Measurements from ENCODE around the gene GSC2.

DNA sequence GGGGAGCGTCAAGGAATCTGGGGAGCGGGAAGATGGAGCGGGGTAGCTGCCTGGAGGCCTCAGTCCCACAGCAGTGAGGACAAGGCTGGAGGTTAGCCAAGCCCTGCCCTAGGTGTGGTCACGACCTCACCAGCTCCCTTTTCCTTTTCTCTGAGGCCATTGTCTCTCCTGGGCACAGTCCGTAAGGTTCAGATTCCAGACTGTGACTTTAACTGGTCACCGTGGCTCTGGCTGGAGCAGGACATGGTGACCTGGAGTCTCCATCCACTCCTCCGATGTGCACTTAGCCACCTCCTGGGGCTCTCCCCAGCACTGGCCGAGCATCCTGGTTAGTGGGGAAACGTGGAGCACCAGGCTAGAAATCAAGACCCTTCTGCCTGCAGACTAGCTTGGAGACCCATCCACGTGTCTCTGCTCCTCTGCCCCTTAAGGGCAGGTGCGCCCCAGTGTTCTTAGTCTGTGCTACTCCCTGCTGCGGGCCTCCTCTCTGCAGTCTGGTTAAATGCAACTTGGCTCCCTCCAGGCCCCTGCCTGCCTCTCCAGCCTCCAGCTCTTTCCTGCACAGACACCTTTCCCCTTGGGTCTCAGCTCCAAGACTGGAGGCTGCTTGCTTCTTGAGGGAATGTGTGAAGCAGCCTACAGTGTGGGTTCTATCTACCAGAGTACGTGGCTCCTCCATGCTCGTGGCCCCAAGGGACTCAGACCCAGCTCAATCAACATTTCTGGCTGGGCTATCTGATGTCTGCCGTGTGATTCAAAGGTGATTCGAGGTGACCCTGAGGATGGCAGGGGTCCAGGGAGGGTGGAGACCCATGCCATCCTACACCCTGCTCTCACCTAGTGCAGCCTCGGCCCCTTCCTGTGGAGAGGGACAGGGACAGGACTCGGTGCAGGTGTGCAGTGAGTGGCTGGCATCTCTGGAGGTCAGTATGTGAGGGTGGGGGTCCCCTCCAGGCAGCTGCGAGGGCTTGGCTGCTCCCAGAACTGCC, 23.2 kb upstream of the GSC2 start:
- no peak for TF ChIP-seq SP2 (IDR thresholded peaks at IDR 0.05; ENCODE audit: extremely low read depth, low read depth, low read length, poor library complexity, severe bottlenecking)
- no peak for TF ChIP-seq POLR2A (conservative IDR thresholded peaks at IDR 0.05)
- TF ChIP-seq SRSF9 (IDR thresholded peaks at IDR 0.05; ENCODE audit: borderline replicate concordance, low read depth, low read length), result no peak

All from K562 (cell line).